Activated naive CD8-positive, alpha-beta T cell (primary cell): ENCODE data around the gene SMAD5.

Experiments
- H3K27ac Mint-ChIP-seq: one replicate; pipeline ENCODE4 v1.8.0; 2021; ENCODE audit warnings: mixed read lengths
- H3K27me3 Mint-ChIP-seq: one replicate; pipeline ENCODE4 v1.8.0; 2021; ENCODE audit warnings: mixed read lengths
- H3K36me3 Mint-ChIP-seq: one replicate; pipeline ENCODE4 v1.8.0; 2021; ENCODE audit warnings: mixed read lengths
- H3K4me1 Mint-ChIP-seq: one replicate; pipeline ENCODE4 v1.8.0; 2021; ENCODE audit warnings: low read depth, mixed read lengths
- H3K4me3 Mint-ChIP-seq: one replicate; pipeline ENCODE4 v1.8.0; 2021; ENCODE audit warnings: mild to moderate bottlenecking, mixed read lengths
- H3K9me3 Mint-ChIP-seq: one replicate; pipeline ENCODE4 v1.8.0; 2021; ENCODE audit warnings: low read depth, mixed read lengths

The SMAD5 gene

GRCh38 chr5:136133222-136133921 lies 727 bp downstream of the SMAD5 start:
- Mint-ChIP-seq H3K36me3 (no peaks in the 10 kb centered on the region), H3K27ac (no peak overlapping the region), H3K4me3 (peak overlapping the region; percentile 88), H3K4me1 (peaks cover 21% of the 10 kb centered on the region), H3K9me3 (no peaks in the 10 kb centered on the region), H3K27me3 (peaks cover 13% of the 10 kb centered on the region)

- no peaks in the 10 kb centered on the region for H3K36me3 Mint-ChIP-seq
- no peak overlapping the region for H3K27ac Mint-ChIP-seq
- H3K9me3 Mint-ChIP-seq, result no peaks in the 10 kb centered on the region
- peaks cover 21% of the 10 kb centered on the region for H3K4me1 Mint-ChIP-seq
- H3K4me3 Mint-ChIP-seq, result peak overlapping the region; percentile 88
- H3K27me3 Mint-ChIP-seq, result peaks cover 12% of the 10 kb centered on the region
Observed at GRCh38 chr5:136133922-136134379, 1.3 kb downstream of the SMAD5 start.

DNA sequence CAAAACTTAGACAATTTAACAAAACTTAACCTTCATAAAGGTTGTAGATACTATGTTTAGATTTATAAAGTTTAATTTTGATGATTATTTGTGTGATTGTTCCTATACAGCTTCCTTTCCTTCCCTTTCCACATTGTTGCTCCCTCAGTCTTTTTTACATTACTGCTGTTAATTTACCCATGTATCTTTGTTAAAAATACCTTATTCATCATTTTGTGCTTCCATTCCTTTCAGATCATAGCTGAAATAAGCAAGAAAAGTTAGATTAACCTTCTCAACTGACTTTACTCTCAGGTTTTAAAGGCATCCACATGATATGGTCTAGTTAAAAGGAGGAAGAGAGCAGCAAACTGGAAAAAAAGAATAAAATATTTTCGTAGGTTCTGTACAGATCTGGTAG lies 2.0 kb downstream of the SMAD5 start:
- H3K4me1 Mint-ChIP-seq, result peaks cover 21% of the 10 kb centered on the region
- H3K27me3 Mint-ChIP-seq, result peaks cover 10% of the 10 kb centered on the region
- no peaks in the 10 kb centered on the region for H3K9me3 Mint-ChIP-seq
- no peak overlapping the region for H3K27ac Mint-ChIP-seq
- no peaks in the 10 kb centered on the region for H3K36me3 Mint-ChIP-seq
- no peak overlapping the region for H3K4me3 Mint-ChIP-seq

- Mint-ChIP-seq H3K9me3 (no peaks in the 10 kb centered on the region), H3K27me3 (peaks cover 10% of the 10 kb centered on the region), H3K27ac (no peak overlapping the region), H3K4me3 (no peak overlapping the region), H3K4me1 (peaks cover 21% of the 10 kb centered on the region), H3K36me3 (no peaks in the 10 kb centered on the region)
Observed at GRCh38 chr5:136135536-136135935, 2.9 kb downstream of the SMAD5 start.

DNA sequence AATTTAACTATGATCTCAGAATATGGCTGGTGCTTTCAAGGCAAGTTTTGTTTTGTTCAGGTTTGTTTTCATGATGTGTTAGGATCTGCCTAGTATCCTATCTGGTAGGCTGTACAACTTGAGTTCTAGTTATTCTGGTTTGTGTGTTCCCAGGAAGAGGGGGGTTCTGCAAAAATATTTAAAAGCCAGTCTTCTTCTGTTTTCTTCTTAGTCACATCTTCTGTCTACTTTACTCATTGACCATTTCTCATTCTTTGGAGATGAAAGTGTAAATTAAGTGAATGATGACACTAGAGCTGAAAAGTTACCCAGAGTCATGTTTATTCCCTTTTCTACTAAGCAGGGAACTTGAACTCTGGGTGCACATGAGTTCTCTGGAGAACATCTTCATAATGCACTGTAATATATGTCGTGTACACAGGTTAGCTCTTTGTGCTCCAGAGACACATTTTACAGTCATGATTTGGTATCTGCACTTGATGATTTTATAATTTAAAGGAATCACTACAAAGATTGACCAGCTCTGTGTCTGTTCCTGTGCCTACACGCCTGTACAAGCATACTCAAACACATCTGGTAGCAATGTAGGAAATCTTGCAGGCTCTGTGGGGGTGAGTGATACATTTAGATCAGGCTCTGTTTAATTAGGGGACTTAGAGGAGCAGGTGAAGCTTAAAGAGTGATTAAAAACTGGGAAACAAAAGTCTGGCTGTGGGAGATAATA lies 5.0 kb downstream of the SMAD5 start:
- Mint-ChIP-seq H3K9me3 (no peaks in the 10 kb centered on the region), H3K27me3 (peaks cover 8% of the 10 kb centered on the region), H3K4me3 (no peak overlapping the region), H3K27ac (no peak overlapping the region), H3K4me1 (peaks cover 17% of the 10 kb centered on the region), H3K36me3 (no peaks in the 10 kb centered on the region)

- no peaks in the 10 kb centered on the region for H3K36me3 Mint-ChIP-seq
Observed at GRCh38 chr5:136141561-136141960, 8.9 kb downstream of the SMAD5 start.

GRCh38 chr5:136143312-136143711 lies 10.7 kb downstream of the SMAD5 start:
- Mint-ChIP-seq H3K27ac (no peak overlapping the region), H3K4me1 (peaks cover 1% of the 10 kb centered on the region), H3K4me3 (no peak overlapping the region)

More at GRCh38 chr5:136141561-136141960, 8.9 kb downstream of the SMAD5 start:
- H3K27me3 Mint-ChIP-seq, result peaks cover 5% of the 10 kb centered on the region
- H3K9me3 Mint-ChIP-seq, result no peaks in the 10 kb centered on the region
- H3K4me3 Mint-ChIP-seq, result no peak overlapping the region
- no peak overlapping the region for H3K27ac Mint-ChIP-seq
- peaks cover 3% of the 10 kb centered on the region for H3K4me1 Mint-ChIP-seq

DNA sequence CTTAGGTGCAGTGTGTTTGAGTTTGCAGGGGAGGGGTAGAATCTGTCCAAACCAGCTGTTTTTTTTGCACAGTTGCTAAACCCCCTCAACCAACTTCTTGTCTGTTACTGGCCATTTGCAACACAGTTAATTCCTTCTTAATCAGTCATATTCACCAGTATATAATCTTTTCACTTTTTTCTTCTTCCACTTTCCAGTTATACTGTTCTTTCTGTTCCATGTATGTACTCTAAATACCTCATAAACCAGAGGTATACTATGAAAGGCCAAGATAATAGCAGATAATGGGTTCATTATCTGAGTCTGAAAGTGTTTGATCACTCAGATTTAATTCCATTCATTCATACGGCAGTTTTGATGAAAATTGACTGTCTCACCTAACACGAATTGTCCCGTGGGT lies 11.1 kb downstream of the SMAD5 start:
- H3K27me3 Mint-ChIP-seq, result no peaks in the 10 kb centered on the region
- no peaks in the 10 kb centered on the region for H3K9me3 Mint-ChIP-seq
- peaks cover 1% of the 10 kb centered on the region for H3K4me1 Mint-ChIP-seq
- no peaks in the 10 kb centered on the region for H3K36me3 Mint-ChIP-seq
- no peak overlapping the region for H3K27ac Mint-ChIP-seq
- H3K4me3 Mint-ChIP-seq, result no peak overlapping the region

More at GRCh38 chr5:136143312-136143711, 10.7 kb downstream of the SMAD5 start:
- no peaks in the 10 kb centered on the region for H3K9me3 Mint-ChIP-seq
- H3K27me3 Mint-ChIP-seq, result no peaks in the 10 kb centered on the region
- H3K36me3 Mint-ChIP-seq, result no peaks in the 10 kb centered on the region

- Mint-ChIP-seq H3K9me3 (no peaks in the 10 kb centered on the region), H3K36me3 (no peaks in the 10 kb centered on the region), H3K27ac (no peak overlapping the region), H3K4me1 (peaks cover 1% of the 10 kb centered on the region), H3K4me3 (no peak overlapping the region), H3K27me3 (no peaks in the 10 kb centered on the region)
Observed at GRCh38 chr5:136145030-136145429, 12.4 kb downstream of the SMAD5 start.

- no peaks in the 10 kb centered on the region for H3K27me3 Mint-ChIP-seq
- peaks cover 1% of the 10 kb centered on the region for H3K4me1 Mint-ChIP-seq
- no peaks in the 10 kb centered on the region for H3K9me3 Mint-ChIP-seq
- no peak overlapping the region for H3K4me3 Mint-ChIP-seq
- H3K27ac Mint-ChIP-seq, result no peak overlapping the region
- H3K36me3 Mint-ChIP-seq, result no peaks in the 10 kb centered on the region
Observed at GRCh38 chr5:136146201-136146600, 13.6 kb downstream of the SMAD5 start.

- H3K4me1 Mint-ChIP-seq, result peaks cover 1% of the 10 kb centered on the region
- H3K4me3 Mint-ChIP-seq, result no peak overlapping the region
- no peaks in the 10 kb centered on the region for H3K9me3 Mint-ChIP-seq
- no peak overlapping the region for H3K27ac Mint-ChIP-seq
- no peaks in the 10 kb centered on the region for H3K27me3 Mint-ChIP-seq
- H3K36me3 Mint-ChIP-seq, result no peaks in the 10 kb centered on the region
Observed at GRCh38 chr5:136147632-136148031, 15.0 kb downstream of the SMAD5 start.

DNA sequence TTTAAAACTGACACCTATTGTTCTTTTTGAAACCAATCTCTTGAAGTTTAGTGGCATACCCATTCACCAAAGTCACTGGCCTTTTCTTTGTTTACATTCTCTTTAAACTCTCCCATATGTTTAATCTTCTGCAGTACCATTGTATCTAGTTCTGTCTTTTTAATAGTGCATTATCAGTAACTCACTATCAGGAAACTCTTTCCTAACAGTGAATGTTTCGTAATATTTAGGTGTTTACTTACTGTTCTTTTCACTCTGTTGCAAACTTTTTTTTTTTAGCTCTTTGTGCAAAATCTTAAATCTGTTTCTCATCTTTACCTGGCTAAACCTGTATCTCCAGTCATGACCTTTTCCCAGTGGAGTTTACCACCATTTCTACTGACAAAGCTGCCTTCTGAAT lies 17.2 kb downstream of the SMAD5 start:
- Mint-ChIP-seq H3K27me3 (no peaks in the 10 kb centered on the region), H3K4me3 (no peak overlapping the region), H3K9me3 (no peaks in the 10 kb centered on the region), H3K27ac (no peak overlapping the region), H3K4me1 (peaks cover 1% of the 10 kb centered on the region), H3K36me3 (no peaks in the 10 kb centered on the region)

DNA sequence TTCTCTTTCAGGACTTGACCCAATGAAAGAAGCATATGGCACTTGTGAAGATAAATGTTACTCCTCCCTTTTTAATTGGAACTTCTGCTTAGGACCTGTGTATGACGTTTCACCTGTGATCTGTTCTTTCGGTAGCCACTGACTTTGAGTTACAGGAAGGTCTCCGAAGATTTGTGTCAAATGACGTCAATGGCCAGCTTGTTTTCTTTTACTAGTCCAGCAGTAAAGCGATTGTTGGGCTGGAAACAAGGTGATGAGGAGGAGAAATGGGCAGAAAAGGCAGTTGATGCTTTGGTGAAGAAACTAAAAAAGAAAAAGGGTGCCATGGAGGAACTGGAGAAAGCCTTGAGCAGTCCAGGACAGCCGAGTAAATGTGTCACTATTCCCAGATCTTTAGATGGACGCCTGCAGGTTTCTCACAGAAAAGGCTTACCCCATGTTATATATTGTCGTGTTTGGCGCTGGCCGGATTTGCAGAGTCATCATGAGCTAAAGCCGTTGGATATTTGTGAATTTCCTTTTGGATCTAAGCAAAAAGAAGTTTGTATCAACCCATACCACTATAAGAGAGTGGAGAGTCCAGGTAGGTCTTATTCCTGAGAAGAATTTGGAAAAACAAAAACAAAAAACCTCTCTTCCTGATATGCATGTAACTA lies 21.1 kb downstream of the SMAD5 start:
- Mint-ChIP-seq H3K4me3 (no peak overlapping the region), H3K9me3 (no peaks in the 10 kb centered on the region), H3K36me3 (peaks cover 4% of the 10 kb centered on the region), H3K4me1 (no peaks in the 10 kb centered on the region), H3K27me3 (no peaks in the 10 kb centered on the region), H3K27ac (no peak overlapping the region)

- Mint-ChIP-seq H3K36me3 (peaks cover 4% of the 10 kb centered on the region), H3K4me1 (no peaks in the 10 kb centered on the region)
Observed at GRCh38 chr5:136155078-136155477, 22.4 kb downstream of the SMAD5 start.

GRCh38 chr5:136155761-136156160 lies 23.1 kb downstream of the SMAD5 start:
- H3K27ac Mint-ChIP-seq, result no peak overlapping the region
- H3K9me3 Mint-ChIP-seq, result no peaks in the 10 kb centered on the region
- no peaks in the 10 kb centered on the region for H3K4me1 Mint-ChIP-seq
- H3K4me3 Mint-ChIP-seq, result no peak overlapping the region
- no peaks in the 10 kb centered on the region for H3K27me3 Mint-ChIP-seq
- peaks cover 4% of the 10 kb centered on the region for H3K36me3 Mint-ChIP-seq

More at GRCh38 chr5:136155078-136155477, 22.4 kb downstream of the SMAD5 start:
- H3K27ac Mint-ChIP-seq, result no peak overlapping the region
- no peaks in the 10 kb centered on the region for H3K27me3 Mint-ChIP-seq
- H3K4me3 Mint-ChIP-seq, result no peak overlapping the region
- H3K9me3 Mint-ChIP-seq, result no peaks in the 10 kb centered on the region
